ENCODE results near the gene CAMK2A.

CAMK2A gene

GRCh38 chr5:150184990-150185912, 104.3 kb downstream of the CAMK2A start:
- no peak for DNase-seq (ENCODE audit: low spot score)

- DNase-seq (ENCODE audit: low spot score): no peak
These were observed 105.6 kb downstream of the CAMK2A start for GRCh38 chr5:150184006-150184405.

GRCh38 chr5:150183436-150183835, 106.1 kb downstream of the CAMK2A start:
- DNase-seq (ENCODE audit: low spot score): no peak

- DNase-seq (ENCODE audit: low spot score): no peak
These were observed 106.8 kb downstream of the CAMK2A start for GRCh38 chr5:150182774-150183173.

GRCh38 chr5:150181766-150182545, 107.6 kb downstream of the CAMK2A start:
- no peak for DNase-seq (ENCODE audit: low spot score)

GRCh38 chr5:150181027-150181426, 108.5 kb downstream of the CAMK2A start:
- DNase-seq (ENCODE audit: low spot score): no peak

GRCh38 chr5:150180241-150181026, 109.1 kb downstream of the CAMK2A start:
- no peak for DNase-seq (ENCODE audit: low spot score)

- no peak for DNase-seq (ENCODE audit: low spot score)
These were observed 110.5 kb downstream of the CAMK2A start for GRCh38 chr5:150179019-150179620.

- no peak for DNase-seq (ENCODE audit: low spot score)
These were observed 111.3 kb downstream of the CAMK2A start for GRCh38 chr5:150178262-150178661.

- DNase-seq (ENCODE audit: low spot score): no peak
These were observed 111.9 kb downstream of the CAMK2A start for GRCh38 chr5:150177721-150178120.

GRCh38 chr5:150176745-150177477, 112.7 kb downstream of the CAMK2A start:
- no peak for DNase-seq (ENCODE audit: low spot score)

GRCh38 chr5:150175536-150175935, 114.0 kb downstream of the CAMK2A start:
- DNase-seq (ENCODE audit: low spot score): peak; percentile 51

- no peak for DNase-seq (ENCODE audit: low spot score)
These were observed 114.5 kb downstream of the CAMK2A start for GRCh38 chr5:150175076-150175475.

GRCh38 chr5:150174285-150174684, 115.3 kb downstream of the CAMK2A start:
- no peak for DNase-seq (ENCODE audit: low spot score)

GRCh38 chr5:150173161-150173560, 116.4 kb downstream of the CAMK2A start:
- DNase-seq (ENCODE audit: low spot score): no peak

- DNase-seq (ENCODE audit: low spot score): no peak
These were observed 117.0 kb downstream of the CAMK2A start for GRCh38 chr5:150172556-150172955.

- DNase-seq (ENCODE audit: low spot score): no peak
These were observed 117.4 kb downstream of the CAMK2A start for GRCh38 chr5:150172145-150172544.
